LHCN-M2 (cell line): ENCODE measurements around the gene KCP. TPM values are rescaled to one million over a fixed set of nuclear protein-coding genes. Genes with fewer than 3 reads are reported as not detected.

Experiments used
- DNase-seq: peaks from one replicate; pipeline ENCODE4 v3.0.0-alpha.2; 2012; ENCODE audit warnings: low read depth
- total RNA-seq: library from RNA; depleted of rRNA; stranded (reverse); fragments of >200 nt; gene quantifications from 2 replicates; pipeline ENCODE4 v1.2.3, GENCODE V29; 2014

Gene KCP
- total RNA-seq, 1 experiment from 2014 or later = not detected

DNA sequence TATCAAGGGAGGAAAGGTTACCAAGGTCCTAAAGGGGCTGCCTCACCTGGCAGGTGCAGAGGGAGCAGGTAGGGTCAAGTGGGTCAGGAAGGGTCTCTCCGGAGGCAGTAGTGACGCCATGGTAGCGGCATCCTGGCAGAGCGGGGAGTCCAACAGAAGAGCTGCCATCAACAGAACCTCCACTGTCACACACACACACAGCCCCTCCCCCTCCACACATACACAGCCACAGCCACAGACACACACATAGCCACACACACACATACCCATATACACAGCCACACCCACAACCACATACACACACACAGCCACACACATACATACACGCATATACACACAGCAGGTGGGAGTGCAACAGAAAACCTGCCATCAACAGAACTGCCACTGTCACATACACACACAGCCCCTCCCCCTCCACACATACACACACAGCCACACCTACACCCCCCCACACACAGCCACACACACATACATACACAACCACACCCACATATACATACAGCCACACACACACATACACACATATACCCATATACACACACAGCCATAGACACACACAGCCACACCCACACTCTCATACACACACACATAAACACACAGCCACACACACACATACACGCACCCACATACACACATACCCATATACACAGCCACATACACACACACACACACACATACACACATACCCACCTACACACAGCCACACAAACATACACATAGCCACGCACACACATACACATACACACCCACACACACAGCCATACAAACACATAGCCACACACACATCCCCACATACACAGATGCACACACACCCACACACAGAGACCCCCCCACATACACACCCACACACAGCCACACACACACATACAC lies 23.1 kb downstream of the KCP start:
- DNase-seq = no peak

- DNase-seq = no peak
These were observed 23.9 kb downstream of the KCP start for GRCh38 chr7:128886391-128887168.

DNA sequence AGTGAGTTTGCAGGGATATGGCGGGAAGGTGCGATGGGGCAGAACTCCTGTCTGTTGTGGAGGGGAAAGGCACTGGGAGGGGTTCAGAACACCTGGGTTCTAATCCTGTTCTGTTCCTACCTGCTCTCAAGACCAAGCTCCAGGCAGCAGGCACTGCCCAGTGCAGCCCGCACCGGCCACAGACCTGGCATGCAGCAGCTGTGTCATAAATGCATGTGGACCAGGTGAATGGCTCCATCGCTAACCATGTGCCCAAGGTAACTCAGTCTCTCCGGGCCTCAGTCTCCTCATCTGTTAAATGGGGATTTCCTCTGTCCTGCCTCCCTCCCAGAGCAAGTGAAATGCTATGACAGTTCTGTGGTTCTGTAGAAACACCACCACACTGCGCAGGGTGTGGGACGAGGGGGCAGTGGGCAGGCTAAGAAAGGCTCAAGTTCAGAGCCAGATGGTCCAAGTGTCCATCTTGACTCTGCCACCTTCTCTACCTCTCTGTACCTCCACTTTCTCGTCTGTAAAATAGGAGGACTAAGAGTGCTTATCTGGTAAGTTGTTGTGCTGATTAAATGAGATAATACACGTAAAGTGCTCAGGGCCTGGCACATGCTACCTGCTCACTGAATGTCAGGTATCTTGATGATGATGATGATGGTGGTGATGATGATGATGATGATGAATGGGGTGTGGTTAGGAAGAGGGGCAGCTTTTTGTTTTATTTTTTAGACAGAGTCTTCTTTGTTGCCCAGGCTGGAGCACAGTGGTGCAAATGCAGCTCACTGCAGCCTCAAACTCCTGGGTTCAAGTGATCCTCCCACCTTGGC lies 24.9 kb downstream of the KCP start:
- DNase-seq = no peak

GRCh38 chr7:128884561-128885369 lies 25.7 kb downstream of the KCP start:
- no peak for DNase-seq

DNA sequence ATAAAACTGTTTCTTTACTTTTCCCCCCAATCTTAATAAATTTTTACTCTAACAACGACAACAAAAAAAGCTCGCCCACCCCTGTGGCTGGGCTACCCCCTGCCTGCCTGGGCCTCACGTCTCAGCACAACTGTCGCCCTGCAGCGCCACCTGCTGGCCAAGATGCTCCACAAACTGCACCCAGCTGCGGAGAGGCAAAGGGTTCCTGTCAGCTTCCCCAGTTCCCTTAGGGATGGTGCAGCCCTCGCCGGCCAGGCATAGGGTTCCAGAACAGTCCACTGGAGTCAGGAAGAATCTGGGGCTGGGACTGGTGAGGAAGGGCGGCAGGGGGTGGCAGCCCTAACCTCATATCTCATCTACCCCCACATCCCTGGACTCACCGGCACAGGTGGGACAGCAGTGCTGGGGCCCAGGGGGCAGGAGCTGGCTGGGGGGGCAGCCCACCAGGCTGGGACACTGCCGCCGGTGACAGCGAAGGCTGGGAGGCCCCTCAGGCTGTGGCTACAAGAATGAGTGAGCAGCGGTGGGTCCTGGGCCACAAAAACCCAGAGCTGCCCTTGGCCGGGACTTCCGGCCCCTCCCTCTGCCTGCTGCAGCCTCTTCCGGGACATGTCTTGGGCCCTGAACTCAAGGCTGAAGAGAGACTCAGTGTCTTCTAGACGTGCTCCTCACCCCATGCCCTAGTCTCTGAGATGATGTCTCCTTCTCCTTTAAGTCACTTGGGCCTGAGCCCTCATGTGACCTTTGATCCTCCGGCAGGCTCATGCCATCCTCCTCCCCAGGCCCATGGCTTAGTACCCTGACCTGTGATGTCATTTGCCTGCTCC lies 26.7 kb downstream of the KCP start:
- DNase-seq = peak; percentile 67

- no peak for DNase-seq
These were observed 28.4 kb downstream of the KCP start for GRCh38 chr7:128882134-128882533.

- DNase-seq = no peak
These were observed 28.9 kb downstream of the KCP start for GRCh38 chr7:128881458-128882125.

DNA sequence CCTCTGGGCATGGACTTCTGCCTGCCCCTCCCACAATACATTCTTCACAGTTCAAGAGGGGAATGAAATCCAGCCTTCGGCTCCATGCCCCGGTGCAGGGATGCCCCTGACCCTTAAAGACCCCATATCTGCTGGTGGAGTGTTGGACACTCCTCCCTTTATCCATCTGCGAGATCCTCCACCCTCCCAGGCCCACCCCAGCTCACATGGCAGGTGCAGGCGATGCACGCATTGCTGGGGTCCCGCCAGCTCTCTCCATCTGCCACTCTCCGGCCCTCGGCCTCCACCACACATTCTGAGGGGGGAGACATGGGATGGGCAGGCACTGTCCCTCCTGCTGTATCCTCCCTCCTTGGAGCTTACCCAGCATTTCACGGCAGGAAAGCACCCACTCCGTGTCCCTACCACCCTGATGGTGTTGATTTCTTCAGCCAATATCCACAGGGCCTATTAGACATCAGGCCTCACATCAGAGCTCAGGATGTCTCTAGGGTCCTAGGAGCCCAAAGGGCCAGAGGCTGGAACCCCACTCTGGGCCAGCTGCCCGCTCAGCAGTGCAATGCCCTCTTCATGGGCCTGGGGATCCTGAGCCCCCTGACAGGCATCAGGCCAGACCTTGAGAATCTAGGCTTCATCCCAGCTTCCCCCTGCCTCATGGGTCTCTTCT lies 29.6 kb downstream of the KCP start:
- no peak for DNase-seq

DNA sequence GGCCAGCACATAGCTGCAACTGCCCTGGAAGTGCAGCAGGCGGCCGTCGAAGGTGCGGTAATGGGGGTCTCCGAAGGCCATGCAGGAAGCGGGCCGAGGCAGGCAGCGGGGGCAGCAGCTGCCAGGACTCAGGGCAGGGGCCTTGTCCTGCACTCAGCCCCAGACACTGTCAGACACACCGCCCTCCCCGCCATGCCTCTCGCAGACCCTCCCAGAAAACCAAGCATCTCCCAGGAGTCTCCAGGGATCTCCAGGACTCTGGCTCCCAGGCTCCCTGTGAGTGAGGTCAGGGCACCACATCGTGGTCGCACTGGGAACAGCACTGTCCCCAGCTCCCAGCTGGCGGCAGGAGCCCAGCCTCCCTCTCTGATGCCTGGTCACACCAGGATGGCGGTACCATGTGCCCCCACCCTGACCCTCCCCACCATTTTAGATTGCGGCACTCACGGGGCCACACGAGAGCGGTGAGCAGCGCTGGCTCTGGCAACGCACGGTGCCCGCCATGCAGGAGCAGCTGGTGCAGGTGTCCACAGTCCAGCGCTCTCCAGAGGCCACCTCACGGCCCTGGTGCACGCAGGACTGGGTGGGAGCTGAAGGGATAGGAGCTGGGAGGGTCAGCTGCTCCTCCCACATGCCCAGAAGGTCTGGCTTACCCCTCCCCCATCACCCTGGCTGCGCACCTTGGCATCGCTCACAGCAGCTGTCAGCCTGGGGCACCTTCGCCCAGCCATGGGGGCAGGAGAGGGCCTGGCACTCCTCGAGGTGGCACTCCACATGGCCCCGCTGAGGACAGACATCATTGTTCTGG lies 30.4 kb downstream of the KCP start:
- DNase-seq = peak; percentile 54

- no peak for DNase-seq
These were observed 31.0 kb downstream of the KCP start for GRCh38 chr7:128879461-128879938.

- no peak for DNase-seq
These were observed 32.0 kb downstream of the KCP start for GRCh38 chr7:128878226-128879105.

DNA sequence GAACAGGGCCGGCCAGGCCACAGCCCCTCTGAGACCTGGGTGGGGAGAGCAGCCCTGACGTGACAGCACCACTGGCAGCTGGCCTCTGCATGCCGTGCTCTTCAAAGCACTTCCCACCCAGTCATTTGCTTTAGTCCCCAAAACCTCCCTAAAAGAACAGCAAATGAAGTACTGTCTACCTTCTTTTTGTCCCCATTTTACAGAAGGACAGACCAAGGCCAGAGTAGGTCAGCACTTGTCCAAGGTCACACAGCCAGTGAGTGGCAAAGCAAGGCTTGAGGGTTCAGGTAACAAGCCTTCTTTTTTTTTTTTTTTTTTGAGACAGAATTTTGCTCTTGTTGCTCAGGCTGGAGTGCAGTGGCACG lies 32.8 kb downstream of the KCP start:
- DNase-seq = no peak

GRCh38 chr7:128876978-128877755 lies 33.3 kb downstream of the KCP start:
- no peak for DNase-seq

DNA sequence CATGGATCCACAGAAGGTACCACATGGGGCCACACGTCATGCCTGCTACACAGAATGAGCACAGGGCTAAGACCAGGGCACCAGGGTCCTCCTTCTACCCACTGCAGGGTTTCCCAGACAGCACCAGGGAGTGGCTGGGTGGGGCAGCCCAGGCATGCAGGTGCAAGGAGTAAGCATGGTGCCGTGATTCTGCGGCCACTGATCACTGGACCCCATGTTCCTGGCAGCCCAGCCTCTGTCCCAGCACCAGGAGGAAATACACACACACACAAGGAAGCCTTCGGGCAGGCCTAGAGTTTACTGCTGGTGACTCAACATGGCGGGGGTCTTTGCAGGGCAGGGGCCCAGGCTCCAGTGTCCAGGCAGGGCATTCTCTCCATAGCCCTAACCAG lies 33.9 kb downstream of the KCP start:
- no peak for DNase-seq

DNA sequence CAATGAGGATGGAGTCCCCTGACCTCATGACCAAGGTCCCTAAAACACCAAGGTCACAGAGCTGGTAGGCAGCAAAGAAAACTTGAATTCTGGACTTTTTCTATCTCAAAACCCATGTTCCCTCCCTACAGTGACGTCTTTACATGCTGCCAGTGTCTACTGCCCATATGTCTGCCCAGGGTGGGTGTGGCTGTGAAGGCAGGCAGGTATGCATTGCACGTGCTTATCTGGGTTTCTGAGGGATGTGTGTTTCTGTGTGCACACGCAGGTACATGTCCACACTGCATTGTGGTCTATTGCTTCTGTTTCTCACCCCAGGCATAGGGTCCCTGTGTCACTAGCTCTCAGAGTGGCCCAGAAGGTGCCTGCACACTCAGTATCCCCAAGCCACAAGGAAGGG lies 34.4 kb downstream of the KCP start:
- DNase-seq = no peak

GRCh38 chr7:128875523-128875948 lies 35.0 kb downstream of the KCP start:
- no peak for DNase-seq
